ENCODE measurements around the gene PDZRN4. TPM values are rescaled to one million over a fixed set of nuclear protein-coding genes. Genes with fewer than 3 reads are reported as not detected.

Gene PDZRN4
- total RNA-seq, 1 experiment from 2014 or later, result not detected

DNA sequence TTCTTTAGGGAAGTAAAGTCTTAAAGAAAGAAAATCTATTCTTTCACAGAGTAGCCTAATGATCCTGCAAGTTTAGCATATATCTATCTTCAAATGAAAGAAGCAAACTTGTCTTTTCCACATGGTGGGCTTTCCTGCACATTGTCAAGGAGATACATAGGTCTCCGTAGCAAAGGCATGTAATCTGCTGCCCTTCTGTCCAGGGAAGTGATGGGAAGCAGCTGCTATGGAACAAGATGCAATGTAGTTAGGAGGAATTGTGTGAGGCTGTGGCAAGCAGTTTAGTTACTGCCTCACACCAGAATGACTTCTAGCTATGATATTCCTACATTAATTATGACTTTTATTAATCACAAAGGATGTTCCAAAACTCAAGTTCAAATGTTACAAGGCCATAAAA is 174.4 kb downstream of the PDZRN4 start:
- DNase-seq (ENCODE audit: low spot score), result no peak

DNA sequence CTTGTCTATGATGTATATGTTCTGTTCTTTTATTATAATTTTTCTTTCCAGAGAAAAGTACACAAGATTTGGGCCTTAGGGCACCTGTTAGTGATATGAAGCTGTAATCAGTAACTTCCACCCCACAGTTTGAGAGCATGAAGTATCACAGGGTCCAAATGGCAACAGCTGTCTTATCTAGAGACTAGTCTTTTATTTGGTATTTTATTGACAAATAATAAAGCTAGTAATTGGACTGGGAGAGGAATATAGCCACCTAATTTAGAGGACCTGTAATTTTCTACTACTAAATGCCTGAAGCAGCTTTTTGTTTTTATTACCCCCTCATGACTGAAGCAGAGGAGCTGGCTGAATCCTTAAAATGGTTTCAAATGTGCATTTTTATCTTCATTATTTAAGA is 174.8 kb downstream of the PDZRN4 start:
- no peak for DNase-seq (ENCODE audit: low spot score)

DNA sequence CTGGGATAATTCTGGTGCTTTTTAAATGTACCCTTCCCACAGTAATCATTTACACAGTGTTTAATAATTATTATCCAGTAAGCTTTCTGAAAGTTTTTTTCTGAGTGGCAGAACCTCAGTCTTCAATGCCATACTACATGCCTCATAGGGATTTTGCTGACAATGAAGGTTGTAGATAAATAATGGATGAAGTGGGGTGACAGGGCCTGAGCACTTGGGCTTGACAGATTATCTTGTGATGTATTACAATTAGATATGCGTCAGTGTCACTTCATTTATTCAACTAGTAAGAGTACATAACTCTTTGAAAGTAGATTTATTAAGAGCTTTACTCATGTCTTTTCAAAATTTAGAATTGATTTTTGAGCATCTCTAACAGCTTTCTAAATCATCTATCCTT is 176.1 kb downstream of the PDZRN4 start:
- no peak for DNase-seq (ENCODE audit: low spot score)

DNA sequence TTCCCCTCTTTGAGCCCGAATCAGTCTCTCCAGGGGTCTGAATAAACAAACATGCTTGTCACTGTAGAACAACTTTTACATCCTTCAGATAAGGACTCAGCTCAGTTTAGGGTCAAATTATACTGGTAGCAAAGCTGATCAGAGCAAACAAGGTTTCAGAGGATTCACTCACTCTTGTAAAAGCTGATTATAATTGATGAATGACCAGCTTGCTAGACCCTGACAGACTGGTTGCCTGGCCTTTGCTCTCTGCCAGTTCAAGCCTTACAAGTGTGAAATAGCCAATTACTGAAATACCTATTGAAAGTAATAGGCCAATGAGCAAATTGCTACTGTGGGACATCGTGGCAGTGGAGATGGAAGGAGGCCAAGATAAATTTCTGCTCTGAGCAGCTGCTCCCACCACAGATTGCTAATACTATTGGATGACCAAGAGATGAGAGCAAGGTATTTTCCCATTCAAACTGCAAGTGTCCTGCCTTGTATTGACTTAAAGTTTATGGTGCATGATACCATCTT is 177.6 kb downstream of the PDZRN4 start:
- DNase-seq (ENCODE audit: low spot score), result no peak

DNA sequence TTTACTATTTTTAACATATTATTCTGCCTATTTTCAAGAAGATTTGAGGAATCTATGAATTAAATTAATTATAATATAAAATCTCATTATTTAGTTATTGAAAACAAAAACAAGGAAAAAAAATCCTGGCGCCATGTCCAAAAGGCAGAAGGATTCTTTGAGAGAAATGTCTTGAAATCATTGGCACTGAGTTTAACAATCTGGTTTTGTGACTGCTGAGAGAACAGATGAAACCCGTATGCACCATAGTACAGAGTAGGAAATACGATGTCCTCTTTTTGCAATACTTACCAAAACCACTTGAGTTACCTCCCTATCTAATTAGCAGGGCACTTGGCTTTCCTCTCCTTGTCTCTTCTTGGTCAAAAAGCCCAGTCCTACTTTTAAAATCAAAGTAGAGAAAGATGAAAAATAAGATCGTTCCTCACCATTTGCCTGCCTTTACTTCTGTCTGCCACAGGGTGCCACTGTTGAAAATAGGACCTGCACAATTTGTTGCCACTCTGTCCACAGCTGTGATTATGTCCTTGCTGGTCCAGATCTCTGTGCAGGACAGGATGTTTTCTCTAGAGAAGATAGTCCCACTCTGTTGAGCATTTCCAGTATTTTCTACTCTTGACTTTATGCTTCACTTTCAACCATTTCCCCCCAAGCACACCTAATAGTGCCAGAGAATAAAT is 179.7 kb downstream of the PDZRN4 start:
- DNase-seq (ENCODE audit: low spot score), result no peak

DNA sequence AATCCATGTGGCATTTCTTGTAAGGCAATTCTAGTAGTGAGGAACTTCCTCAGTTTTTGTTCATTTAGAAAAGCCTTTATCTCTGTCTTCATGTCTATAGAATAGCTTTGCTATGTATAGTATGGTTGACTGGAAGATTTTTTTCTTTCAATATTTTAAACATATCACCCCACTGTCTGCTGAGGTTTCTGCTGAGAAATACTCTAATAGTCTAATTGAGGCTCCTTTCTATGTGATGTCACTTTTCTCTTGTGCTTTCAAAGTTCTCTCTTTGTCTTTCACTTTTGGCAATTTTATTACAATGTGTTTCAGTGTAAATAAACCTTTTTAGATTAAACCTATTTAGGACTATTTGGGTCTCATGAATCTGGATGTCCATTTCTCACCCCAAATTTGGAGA is 192.8 kb downstream of the PDZRN4 start:
- no peak for DNase-seq (ENCODE audit: low spot score)

DNA sequence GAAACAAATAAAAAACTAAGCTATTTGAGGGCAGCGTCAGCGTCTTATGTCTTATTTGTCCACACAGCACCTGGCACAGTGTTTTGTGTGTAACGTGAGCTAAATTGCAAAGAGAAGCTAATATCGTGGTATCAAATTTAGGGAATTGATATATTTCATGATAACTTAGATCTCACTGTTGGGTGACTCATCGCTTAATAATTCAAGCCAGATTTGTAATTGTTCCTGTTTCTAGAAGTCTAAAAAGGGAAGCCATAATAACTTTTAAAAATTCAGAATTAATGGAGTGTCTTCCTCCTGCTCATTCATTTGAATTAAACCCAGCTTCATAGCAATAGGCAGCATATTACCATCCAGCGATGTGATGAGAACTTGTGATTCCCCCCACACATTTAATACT is 214.7 kb downstream of the PDZRN4 start:
- no peak for DNase-seq (ENCODE audit: low spot score)

DNA sequence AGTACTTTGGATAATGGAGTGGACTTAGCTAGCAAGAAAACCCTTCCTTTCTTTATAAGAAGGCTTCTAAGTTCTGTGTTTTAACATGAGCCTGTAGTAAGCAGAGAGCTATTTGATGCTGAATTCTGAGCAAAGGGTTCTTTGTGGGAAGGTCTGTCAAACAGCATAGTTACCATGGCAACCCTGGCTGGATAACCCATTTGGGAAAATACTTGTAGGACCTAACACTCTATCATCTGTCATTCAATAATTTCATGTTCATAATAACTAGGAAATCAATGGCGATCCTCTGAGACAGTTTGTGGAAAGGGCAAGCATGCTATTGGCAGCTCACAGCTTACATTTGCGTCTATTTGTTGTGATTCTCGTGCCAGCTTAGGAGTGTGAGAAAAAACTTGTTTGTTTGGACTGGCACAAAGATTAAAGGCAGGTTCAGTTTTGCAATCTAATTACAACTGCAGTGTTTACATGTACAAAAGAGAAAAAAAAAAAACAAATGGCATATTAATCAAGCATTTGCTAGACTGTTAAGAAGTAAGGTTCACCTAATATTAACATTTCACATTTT is 219.2 kb downstream of the PDZRN4 start:
- no peak for DNase-seq (ENCODE audit: low spot score)

DNA sequence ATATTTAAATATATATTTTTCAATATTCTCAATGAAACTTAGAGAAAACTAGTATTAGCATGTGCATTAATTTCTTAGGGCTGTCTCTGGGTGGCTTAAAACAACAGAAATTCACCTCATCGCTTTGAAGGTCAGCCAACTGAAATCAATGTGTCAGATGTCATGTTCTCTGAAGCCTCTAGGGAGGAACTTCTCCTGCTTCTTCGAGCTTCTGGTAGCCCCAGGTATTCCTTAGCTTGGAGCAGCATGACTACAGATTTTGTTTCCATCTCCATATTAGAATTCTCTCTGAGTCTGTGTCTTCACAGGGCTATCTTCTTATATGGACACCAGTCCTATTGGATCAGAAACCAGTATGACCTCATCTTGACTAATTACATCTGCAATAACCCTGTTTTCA is 221.5 kb downstream of the PDZRN4 start:
- no peak for DNase-seq (ENCODE audit: low spot score)

DNA sequence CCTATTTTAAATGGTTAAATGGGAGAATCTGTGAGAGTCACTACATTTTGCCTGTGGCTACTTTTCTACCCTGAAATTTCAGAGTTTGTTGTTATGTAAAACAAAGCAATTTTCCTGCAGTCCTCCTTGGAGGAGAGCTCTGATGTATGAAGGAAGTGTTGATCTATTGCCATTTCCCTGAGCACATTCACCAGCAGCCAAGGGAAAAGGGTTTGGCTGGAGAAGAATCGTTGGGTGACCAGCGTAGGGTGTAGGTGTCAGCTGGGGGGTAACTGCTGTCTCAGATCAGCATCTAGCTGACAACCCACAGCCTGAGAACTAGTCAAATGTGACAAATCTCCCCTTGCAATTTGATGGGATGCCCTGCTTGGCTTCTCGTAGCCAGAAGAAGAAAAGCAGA is 230.5 kb downstream of the PDZRN4 start:
- DNase-seq (ENCODE audit: low spot score), result no peak

DNA sequence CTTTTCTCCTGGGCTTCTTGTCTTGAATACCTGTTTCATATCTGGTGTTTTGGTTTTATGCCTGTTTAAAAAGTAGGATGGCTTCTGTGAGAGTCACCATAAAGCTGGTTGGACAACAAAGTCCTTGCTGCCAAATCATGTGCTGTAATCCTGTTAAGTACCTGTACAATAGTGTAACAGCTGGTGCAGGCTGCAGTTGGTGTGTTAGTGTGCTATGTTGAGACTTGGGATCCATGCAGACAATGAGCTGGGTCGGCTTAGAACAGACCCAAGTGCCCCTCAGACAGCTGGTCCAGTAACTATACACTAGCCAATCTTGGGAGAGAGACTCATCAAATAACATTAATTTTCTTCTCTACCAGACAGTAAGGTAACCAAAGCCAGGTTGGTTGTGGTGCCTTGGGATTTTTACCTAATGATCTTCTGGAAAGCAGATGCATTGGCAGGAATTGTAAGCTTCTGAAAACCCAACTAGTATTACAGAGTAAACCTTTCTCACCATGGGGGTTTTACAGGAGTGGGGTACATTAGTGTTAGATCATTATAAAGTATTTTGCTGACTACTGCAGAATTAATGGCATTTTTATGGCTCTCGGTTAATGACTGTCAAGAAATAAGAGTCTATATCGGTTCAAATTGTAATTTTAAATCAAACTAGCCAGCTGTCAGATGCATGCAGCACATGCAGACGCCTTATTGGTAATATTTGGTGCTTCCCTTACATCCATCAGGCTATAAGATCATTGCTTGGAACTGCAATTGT is 231.2 kb downstream of the PDZRN4 start:
- DNase-seq (ENCODE audit: low spot score), result no peak

DNA sequence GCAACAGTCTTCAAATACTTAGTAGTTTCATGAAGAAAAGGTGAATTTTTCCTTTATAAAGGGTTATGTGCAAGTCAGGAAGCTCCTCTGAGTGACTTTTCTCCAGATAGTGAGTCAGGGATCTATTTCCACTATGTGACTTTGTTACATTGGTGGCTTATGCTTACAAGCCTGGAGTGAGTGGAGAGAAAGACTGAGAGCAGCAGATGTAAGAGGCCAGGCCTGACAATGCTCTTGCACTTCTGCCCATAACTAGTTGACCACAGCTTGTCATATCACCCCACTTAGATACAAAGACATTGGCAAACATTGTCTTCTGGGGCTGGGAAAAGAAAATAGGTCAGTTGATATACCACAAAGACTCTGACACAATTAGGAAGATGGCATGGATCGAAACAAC is 236.5 kb downstream of the PDZRN4 start:
- no peak for DNase-seq (ENCODE audit: low spot score)

DNA sequence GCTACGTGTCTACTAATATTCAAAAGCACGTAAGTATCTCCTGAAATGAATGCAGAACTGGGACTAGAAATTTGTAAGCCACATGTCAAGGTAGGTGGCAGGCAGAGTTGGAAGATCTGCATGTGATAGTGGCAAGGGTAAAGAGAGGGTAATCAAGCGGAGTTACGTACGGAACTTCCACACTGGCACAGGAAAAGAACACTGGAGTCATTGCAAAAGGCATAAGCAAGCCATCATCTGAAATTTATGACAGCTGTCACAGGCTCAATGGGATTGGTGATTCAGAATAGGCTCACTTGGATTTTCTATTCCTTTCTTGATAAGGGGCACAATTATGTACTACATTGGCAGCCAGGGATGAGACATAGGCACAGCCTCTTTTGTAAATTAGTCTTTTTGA is 245.3 kb downstream of the PDZRN4 start:
- no peak for DNase-seq (ENCODE audit: low spot score)

DNA sequence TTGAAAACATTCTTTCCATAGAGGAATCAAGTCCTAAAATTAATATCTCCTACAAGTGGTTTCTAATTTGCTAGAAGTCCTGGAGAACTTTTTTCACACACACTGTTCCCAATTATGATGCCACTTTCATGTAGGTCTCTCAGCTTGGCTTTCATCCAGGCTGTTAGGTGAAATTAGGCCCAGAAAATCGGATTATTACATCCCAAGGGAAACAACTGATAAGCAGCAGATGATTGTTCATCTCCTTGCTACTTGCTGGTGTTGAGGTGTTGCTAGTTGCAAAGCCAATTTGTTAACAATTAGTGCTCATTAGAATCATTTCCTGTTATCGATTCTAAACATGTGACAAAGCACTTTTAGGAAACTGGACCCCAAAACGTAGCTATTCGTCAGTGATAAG is 248.0 kb downstream of the PDZRN4 start:
- no peak for DNase-seq (ENCODE audit: low spot score)

DNA sequence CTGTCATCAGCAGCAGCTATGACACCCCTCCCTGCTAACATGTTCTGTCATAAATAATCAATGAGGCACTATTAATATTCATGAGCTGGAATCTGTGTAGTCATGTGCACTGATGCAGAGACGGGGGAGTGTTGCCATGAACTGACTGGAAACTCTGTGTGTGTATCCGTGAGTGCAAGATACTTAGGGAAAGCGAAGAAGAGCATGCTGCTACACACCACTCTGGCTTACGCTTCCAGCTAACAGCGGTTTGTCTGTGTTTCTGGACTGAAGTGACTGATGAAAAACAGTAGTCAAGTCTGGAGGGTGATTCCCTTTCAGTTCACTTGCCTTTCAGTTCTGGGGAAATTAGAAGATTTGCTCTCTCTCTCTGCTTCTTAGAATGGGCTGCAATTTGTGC is 249.4 kb downstream of the PDZRN4 start:
- DNase-seq (ENCODE audit: low spot score), result no peak

DNA sequence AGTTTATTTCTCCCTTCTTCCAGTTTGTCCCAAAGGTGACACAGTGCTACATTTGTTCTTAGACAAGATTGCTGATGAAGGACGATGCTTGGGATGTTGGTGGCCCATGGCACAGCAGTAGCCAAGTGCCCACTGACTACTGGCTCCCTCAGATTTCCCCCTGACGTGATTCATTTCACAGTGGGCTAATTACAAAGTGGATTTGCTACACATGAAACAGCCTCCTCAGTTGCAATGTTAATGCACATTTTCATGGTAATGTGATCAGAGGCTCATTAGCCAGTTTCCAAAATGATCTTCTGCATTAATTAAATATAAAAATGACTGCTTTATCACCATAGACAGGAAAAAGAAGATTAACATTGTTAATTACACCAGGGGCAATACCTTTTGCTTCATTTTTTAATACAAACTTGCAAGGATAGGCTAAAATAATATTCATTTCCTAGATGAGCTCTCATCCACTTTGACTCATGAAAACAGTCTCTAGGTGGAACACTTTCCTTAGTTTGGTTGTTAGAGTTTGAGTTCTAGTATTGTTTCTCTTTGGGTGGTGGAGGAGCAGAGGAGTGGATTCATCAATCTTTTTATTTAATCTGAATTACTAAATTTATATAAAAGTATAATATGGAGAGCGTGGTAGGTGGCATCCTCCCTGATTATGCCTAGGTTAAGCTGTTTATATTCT is 250.9 kb downstream of the PDZRN4 start:
- no peak for DNase-seq (ENCODE audit: low spot score)

DNA sequence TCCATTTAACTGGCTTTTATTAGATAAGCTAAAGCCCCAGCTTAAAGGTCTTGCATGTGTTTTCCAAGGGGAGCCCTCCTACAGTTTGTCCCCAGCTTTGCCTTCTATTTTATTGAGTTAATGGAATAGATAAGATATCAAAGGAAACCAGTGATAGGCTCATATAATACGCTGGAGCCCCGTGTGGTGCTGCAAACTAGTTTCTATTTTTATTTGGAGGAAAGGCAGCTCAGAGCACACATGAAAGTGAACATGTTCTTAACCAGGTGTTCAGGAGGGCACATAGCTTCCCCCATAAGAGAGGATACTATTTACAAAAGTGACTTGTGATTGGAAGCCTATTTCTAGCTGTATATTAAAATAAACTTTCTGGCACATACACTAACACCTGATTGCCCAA is 251.7 kb downstream of the PDZRN4 start:
- DNase-seq (ENCODE audit: low spot score), result no peak

DNA sequence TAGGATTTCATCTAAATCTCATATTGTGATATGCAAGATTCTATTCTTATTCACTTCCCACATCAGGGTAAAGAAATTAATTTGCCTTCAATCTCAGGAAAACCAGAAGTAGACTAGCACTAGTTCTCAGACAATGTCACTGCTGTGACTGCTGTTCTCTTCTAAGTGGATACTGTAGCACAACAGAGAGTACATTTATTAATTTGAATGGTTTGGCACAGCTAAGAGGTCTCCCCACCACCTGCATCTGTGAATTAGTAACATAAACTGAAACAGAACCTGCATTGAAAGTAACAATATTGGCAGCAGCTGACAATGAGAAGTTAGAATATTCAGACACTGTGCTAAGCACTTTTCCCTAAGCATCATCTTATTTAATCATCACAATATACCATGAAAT is 253.1 kb downstream of the PDZRN4 start:
- DNase-seq (ENCODE audit: low spot score), result no peak

DNA sequence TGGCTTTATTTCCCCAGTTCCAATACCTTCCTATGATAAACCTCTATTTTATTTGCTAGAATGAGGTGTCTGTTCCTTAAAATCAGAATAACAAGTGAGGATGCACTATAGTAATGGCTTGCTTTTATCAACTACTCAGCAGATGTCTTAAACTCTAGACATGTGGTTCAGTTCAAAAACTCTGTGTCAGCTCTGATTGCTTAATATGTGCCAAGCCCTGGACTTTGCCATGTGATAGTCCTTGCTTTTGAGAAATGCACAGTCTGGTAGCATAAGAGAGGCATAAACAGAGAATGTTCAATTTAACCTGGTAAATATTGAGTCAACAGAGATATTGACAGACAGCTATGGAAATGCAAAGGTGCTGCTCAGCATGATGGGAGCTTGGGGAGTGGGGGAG is 254.8 kb downstream of the PDZRN4 start:
- no peak for DNase-seq (ENCODE audit: low spot score)

DNA sequence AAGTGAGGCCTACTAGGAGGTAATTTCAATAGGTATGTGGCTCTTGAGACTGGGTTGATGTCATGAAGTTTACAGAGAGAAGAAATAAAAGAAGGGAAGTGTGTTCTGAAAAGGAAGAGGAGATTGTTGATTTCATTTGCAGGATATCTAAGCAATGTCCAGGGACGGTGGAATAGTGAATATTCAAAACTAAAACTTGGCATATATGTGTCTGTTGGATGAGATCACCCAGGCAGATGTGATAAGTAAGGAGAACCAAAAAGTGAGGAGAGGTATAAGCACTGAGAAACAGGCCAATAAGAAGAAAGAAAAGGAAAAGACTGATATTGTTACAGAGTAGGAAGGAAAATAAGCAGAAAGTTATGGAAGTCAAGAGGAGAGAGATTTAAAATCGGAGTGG is 255.6 kb downstream of the PDZRN4 start:
- no peak for DNase-seq (ENCODE audit: low spot score)

DNA sequence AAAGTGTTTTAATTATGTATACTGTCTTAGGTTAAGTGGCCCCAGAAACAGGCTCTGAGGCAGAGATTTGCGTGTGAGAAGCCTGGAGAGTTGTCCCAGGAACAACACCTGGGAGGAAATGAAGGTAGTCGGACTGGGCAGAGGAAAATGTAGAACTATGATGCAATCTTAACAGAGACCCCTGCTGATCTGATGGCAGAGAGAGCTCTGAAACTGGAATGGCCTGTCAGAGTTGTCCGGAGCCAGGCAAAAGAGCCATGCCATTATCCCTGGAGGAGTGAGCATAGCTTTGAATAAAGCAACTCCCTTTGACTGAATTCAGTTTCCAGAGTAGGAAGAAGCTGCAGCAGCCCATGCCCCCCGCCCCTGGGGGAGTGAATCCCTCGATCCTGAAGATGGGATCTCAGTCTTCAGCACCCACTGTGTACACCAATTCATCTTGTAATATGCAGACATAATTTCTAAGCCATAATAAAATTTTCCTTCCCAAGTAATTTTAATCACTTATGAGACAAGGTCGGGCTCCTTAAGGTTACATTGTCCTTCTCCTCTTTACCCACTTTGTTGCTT is 264.8 kb downstream of the PDZRN4 start:
- no peak for DNase-seq (ENCODE audit: low spot score)

DNA sequence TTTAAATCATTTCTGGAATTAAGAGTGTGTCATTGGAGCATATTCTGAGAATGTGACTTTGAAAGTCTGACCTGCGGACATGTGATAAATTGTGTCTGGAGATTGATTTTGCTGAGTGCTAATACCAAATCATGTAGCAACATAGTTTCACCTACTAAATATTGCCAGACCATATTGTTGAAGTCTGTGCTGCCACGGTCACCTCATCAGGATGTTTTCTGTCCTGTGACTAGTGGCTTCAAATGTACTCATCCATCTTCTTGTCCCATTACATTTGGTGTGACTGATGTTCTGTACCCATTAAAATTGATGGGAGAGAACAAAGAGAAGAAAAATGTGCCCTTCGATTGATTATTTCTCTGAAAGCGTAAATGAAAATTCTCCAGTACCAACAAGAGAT is 265.3 kb downstream of the PDZRN4 start:
- no peak for DNase-seq (ENCODE audit: low spot score)

Data from A172 (cell line).